CD8-positive, alpha-beta memory T cell (primary cell): ENCODE results near the gene BHLHA9. TPM values are rescaled to one million over a fixed set of nuclear protein-coding genes. Genes with fewer than 3 reads are reported as not detected.

Source experiments
- CTCF ChIA-PET: fragments of 350-600 bp; sonication (Branson Sonifier 250); formaldehyde crosslinking; loops from one replicate; lab custom pipeline; 2021; ENCODE audit warnings: antibody characterized with exemption; lab: Charles Lee
- POLR2A ChIA-PET: fragments of 350-600 bp; sonication (Branson Sonifier 250); formaldehyde crosslinking; loops from one replicate; lab custom pipeline; 2021; ENCODE audit warnings: antibody characterized with exemption; lab: Charles Lee
- DNase-seq, 5 donors: peaks; one replicate each; pipeline versions ENCODE4 v3.0.0 to v3.0.0-alpha.2; 2020 to 2022; ENCODE audit warnings: mixed read lengths in 1 of 5
- H3K27ac ChIP-seq: one replicate; pipeline ENCODE4 v1.7.0; 2013; ENCODE audit warnings: low read depth, mild to moderate bottlenecking, low read length, moderate library complexity
- H3K27me3 ChIP-seq: 2 replicates; pipeline ENCODE4 v1.7.0; 2013; ENCODE audit warnings: low read length, mild to moderate bottlenecking; ENCODE audit not compliant: insufficient read depth, poor library complexity, severe bottlenecking
- H3K36me3 ChIP-seq: 2 replicates; pipeline ENCODE4 v1.7.0; 2013; ENCODE audit warnings: mild to moderate bottlenecking, low read length, moderate library complexity; ENCODE audit not compliant: insufficient read depth
- H3K4me1 ChIP-seq: 2 replicates; pipeline ENCODE4 v1.7.0; 2013; ENCODE audit warnings: mild to moderate bottlenecking, low read length, moderate library complexity; ENCODE audit not compliant: insufficient read depth
- H3K4me3 ChIP-seq: 2 replicates; pipeline ENCODE4 v1.7.0; 2013; ENCODE audit warnings: mild to moderate bottlenecking, low read length
- H3K9me3 ChIP-seq: 2 replicates; pipeline ENCODE4 v1.7.0; 2013; ENCODE audit warnings: mild to moderate bottlenecking, low read length
- H3K27ac Mint-ChIP-seq, 8 donors: one replicate each; pipeline ENCODE4 v1.8.0; 2020 to 2021; ENCODE audit warnings: mixed read lengths in 8 of 8, mild to moderate bottlenecking in 6 of 8, inconsistent platforms in 3 of 8, moderate library complexity in 3 of 8
- H3K27me3 Mint-ChIP-seq, 2 donors: one replicate each; pipeline ENCODE4 v1.8.0; 2020 to 2021; ENCODE audit warnings: mixed read lengths in 2 of 2, mild to moderate bottlenecking in 1 of 2, moderate library complexity in 1 of 2
- H3K36me3 Mint-ChIP-seq, 3 donors: one replicate each; pipeline ENCODE4 v1.8.0; 2020 to 2021; ENCODE audit warnings: mixed read lengths in 3 of 3, inconsistent platforms in 1 of 3, mild to moderate bottlenecking in 1 of 3
- H3K4me1 Mint-ChIP-seq, 3 donors: one replicate each; pipeline ENCODE4 v1.8.0; 2020 to 2021; ENCODE audit warnings: mixed read lengths in 3 of 3, inconsistent platforms in 1 of 3, mild to moderate bottlenecking in 1 of 3
- H3K4me3 Mint-ChIP-seq, 7 donors: one replicate each; pipeline ENCODE4 v1.8.0; 2020 to 2021; ENCODE audit warnings: mixed read lengths in 7 of 7, mild to moderate bottlenecking in 6 of 7, moderate library complexity in 4 of 7, inconsistent platforms in 2 of 7
- H3K9me3 Mint-ChIP-seq, 5 donors: one replicate each; pipeline ENCODE4 v1.8.0; 2020 to 2022; ENCODE audit warnings: mixed read lengths in 5 of 5, mild to moderate bottlenecking in 3 of 5, moderate library complexity in 2 of 5, inconsistent platforms in 1 of 5
- polyA plus RNA-seq: library from polyadenylated mRNA; unstranded; fragments of 300-500 nt; fragmentation: Illumina TruSeq; gene quantifications from one replicate; pipeline ENCODE4 v1.2.3, GENCODE V29; 2021
- total RNA-seq, 2 experiments: library from RNA; stranded (reverse); gene quantifications; one replicate each; pipeline ENCODE4 v1.2.3, GENCODE V29; 2021

Gene BHLHA9
- total and polyA plus RNA-seq, 3 experiments from 2014 or later, result not detected

GRCh38 chr17:1272701-1273100 lies 2.5 kb downstream of the BHLHA9 start:
- H3K27ac Mint-ChIP-seq, result no peak overlapping the region
- peak overlapping the region in 1 of 7 donors; percentile 13 for H3K4me3 Mint-ChIP-seq
- ChIA-PET POLR2A (no interaction called here), CTCF (interaction anchor here (0.9 to 3.1 kb wide), 3 partner anchors 13 to 60 kb away, joined by 3 to 16 read pairs (median 3); no protein-coding TSS in a partner anchor)
- Histone ChIP-seq H3K27me3 (peaks cover 10% of the 10 kb centered on the region), H3K4me3 (no peak overlapping the region), H3K9me3 (no peaks in the 10 kb centered on the region), H3K27ac (no peak overlapping the region), H3K36me3 (no peaks in the 10 kb centered on the region), H3K4me1 (peaks cover 9% of the 10 kb centered on the region)
- H3K36me3 Mint-ChIP-seq, result peaks cover 0 to 2% (median 0%) of the 10 kb centered on the region in 3 donors
- no peak for DNase-seq
- H3K9me3 Mint-ChIP-seq, result no peaks in the 10 kb centered on the region
- peaks cover 6 to 19% (median 18%) of the 10 kb centered on the region in 3 donors for H3K4me1 Mint-ChIP-seq
- peaks cover 23 to 24% of the 10 kb centered on the region in 2 donors for H3K27me3 Mint-ChIP-seq

GRCh38 chr17:1273492-1274244 lies 3.4 kb downstream of the BHLHA9 start:
- H3K4me3 ChIP-seq, result no peak overlapping the region
- peaks cover 5 to 16% (median 15%) of the 10 kb centered on the region in 3 donors for H3K4me1 Mint-ChIP-seq
- H3K9me3 Mint-ChIP-seq, result no peaks in the 10 kb centered on the region
- H3K27me3 ChIP-seq, result peaks cover 10% of the 10 kb centered on the region
- H3K27ac Mint-ChIP-seq, result no peak overlapping the region
- H3K36me3 Mint-ChIP-seq, result no peaks in the 10 kb centered on the region
- H3K27ac ChIP-seq, result no peak overlapping the region
- DNase-seq, result no peak
- ChIA-PET POLR2A (no interaction called here), CTCF (interaction anchor here (0.9 to 3.1 kb wide), 3 partner anchors 14 to 59 kb away, joined by 3 to 16 read pairs (median 3); no protein-coding TSS in a partner anchor)
- peaks cover 9% of the 10 kb centered on the region for H3K4me1 ChIP-seq
- H3K27me3 Mint-ChIP-seq, result peaks cover 24 to 27% of the 10 kb centered on the region in 2 donors
- H3K9me3 ChIP-seq, result no peaks in the 10 kb centered on the region
- H3K4me3 Mint-ChIP-seq, result peak overlapping the region in 1 of 7 donors; percentile 5
- H3K36me3 ChIP-seq, result no peaks in the 10 kb centered on the region

GRCh38 chr17:1274245-1274608 lies 4.0 kb downstream of the BHLHA9 start:
- no peak for DNase-seq
- Mint-ChIP-seq H3K4me3 (no peak overlapping the region), H3K4me1 (peaks cover 5 to 11% (median 10%) of the 10 kb centered on the region in 3 donors), H3K27ac (no peak overlapping the region), H3K9me3 (no peaks in the 10 kb centered on the region), H3K27me3 (peaks cover 24% of the 10 kb centered on the region in 2 donors), H3K36me3 (no peaks in the 10 kb centered on the region)
- Histone ChIP-seq H3K4me3 (no peak overlapping the region), H3K27ac (no peak overlapping the region), H3K27me3 (peaks cover 10% of the 10 kb centered on the region), H3K36me3 (no peaks in the 10 kb centered on the region), H3K9me3 (no peaks in the 10 kb centered on the region), H3K4me1 (peaks cover 4% of the 10 kb centered on the region)
- CTCF ChIA-PET, result interaction anchor here (3.1 kb wide), 1 partner anchor 58 kb away, joined by 16 read pairs; no protein-coding TSS in a partner anchor
- POLR2A ChIA-PET, result no interaction called here

GRCh38 chr17:1275205-1275961 lies 5.1 kb downstream of the BHLHA9 start:
- ChIA-PET POLR2A (no interaction called here), CTCF (interaction anchor here (3.1 kb wide), 1 partner anchor 57 kb away, joined by 16 read pairs; no protein-coding TSS in a partner anchor)
- H3K36me3 Mint-ChIP-seq, result no peaks in the 10 kb centered on the region
- Histone ChIP-seq H3K9me3 (no peaks in the 10 kb centered on the region), H3K27me3 (peaks cover 10% of the 10 kb centered on the region), H3K4me1 (peaks cover 4% of the 10 kb centered on the region), H3K36me3 (no peaks in the 10 kb centered on the region), H3K27ac (no peak overlapping the region), H3K4me3 (no peak overlapping the region)
- peak overlapping the region in 1 of 8 donors; percentile 40 for H3K27ac Mint-ChIP-seq
- DNase-seq, result no peak
- H3K4me1 Mint-ChIP-seq, result peaks cover 5 to 10% (median 7%) of the 10 kb centered on the region in 3 donors
- H3K27me3 Mint-ChIP-seq, result peaks cover 15 to 20% of the 10 kb centered on the region in 2 donors
- no peaks in the 10 kb centered on the region for H3K9me3 Mint-ChIP-seq
- H3K4me3 Mint-ChIP-seq, result peak overlapping the region in 1 of 7 donors; percentile 1

GRCh38 chr17:1275962-1276736 lies 5.9 kb downstream of the BHLHA9 start:
- Mint-ChIP-seq H3K4me3 (peak overlapping the region in 6 of 7 donors; percentile 6 to 70 (median 36)), H3K27me3 (peaks cover 17 to 20% of the 10 kb centered on the region in 2 donors)
- POLR2A ChIA-PET, result interaction anchor here (0.6 kb wide), 1 partner anchor 185 kb away, joined by 4 read pairs; no protein-coding TSS in a partner anchor

GRCh38 chr17:1280652-1281051 lies 10.4 kb downstream of the BHLHA9 start:
- H3K36me3 ChIP-seq, result no peaks in the 10 kb centered on the region
- no peak overlapping the region for H3K4me3 Mint-ChIP-seq
- H3K27me3 ChIP-seq, result no peaks in the 10 kb centered on the region
- H3K4me1 Mint-ChIP-seq, result peaks cover 3 to 7% (median 7%) of the 10 kb centered on the region in 3 donors
- peak overlapping the region in 2 of 8 donors; percentile 23 to 67 for H3K27ac Mint-ChIP-seq
- no peak overlapping the region for H3K27ac ChIP-seq
- H3K9me3 ChIP-seq, result no peaks in the 10 kb centered on the region
- POLR2A ChIA-PET, result no interaction called here
- H3K4me1 ChIP-seq, result peaks cover 4% of the 10 kb centered on the region
- H3K9me3 Mint-ChIP-seq, result no peaks in the 10 kb centered on the region
- no peak for DNase-seq
- H3K36me3 Mint-ChIP-seq, result no peaks in the 10 kb centered on the region
- H3K4me3 ChIP-seq, result no peak overlapping the region
- H3K27me3 Mint-ChIP-seq, result peaks cover 3 to 8% of the 10 kb centered on the region in 2 donors
- CTCF ChIA-PET, result interaction anchor here (6.1 kb wide), 1 partner anchor 52 kb away, joined by 42 read pairs; no protein-coding TSS in a partner anchor

More at GRCh38 chr17:1275962-1276736, 5.9 kb downstream of the BHLHA9 start:
- H3K4me1 Mint-ChIP-seq, result peaks cover 5 to 10% (median 7%) of the 10 kb centered on the region in 3 donors
- Histone ChIP-seq H3K4me3 (no peak overlapping the region), H3K9me3 (no peaks in the 10 kb centered on the region), H3K4me1 (peaks cover 4% of the 10 kb centered on the region), H3K36me3 (no peaks in the 10 kb centered on the region), H3K27me3 (peaks cover 9% of the 10 kb centered on the region), H3K27ac (no peak overlapping the region)
- H3K27ac Mint-ChIP-seq, result peak overlapping the region in 3 of 8 donors; percentile 27 to 52 (median 47)
- H3K9me3 Mint-ChIP-seq, result no peaks in the 10 kb centered on the region
- peak; percentile 56 to 80 (median 69) for DNase-seq
- no peaks in the 10 kb centered on the region for H3K36me3 Mint-ChIP-seq
- CTCF ChIA-PET, result interaction anchor here (6.1 kb wide), 1 partner anchor 56 kb away, joined by 42 read pairs; no protein-coding TSS in a partner anchor

- no peaks in the 10 kb centered on the region for H3K27me3 ChIP-seq
- no peak overlapping the region for H3K4me3 ChIP-seq
- H3K4me3 Mint-ChIP-seq, result peak overlapping the region in 2 of 7 donors; percentile 13 to 17
- no peaks in the 10 kb centered on the region for H3K9me3 Mint-ChIP-seq
- H3K36me3 ChIP-seq, result no peaks in the 10 kb centered on the region
- H3K27me3 Mint-ChIP-seq, result peaks cover 0 to 1% of the 10 kb centered on the region in 2 donors
- no peaks in the 10 kb centered on the region for H3K9me3 ChIP-seq
- H3K27ac ChIP-seq, result no peak overlapping the region
- no peak for DNase-seq
- H3K27ac Mint-ChIP-seq, result peak overlapping the region in 3 of 8 donors; percentile 7 to 61 (median 54)
- ChIA-PET CTCF (interaction anchor here (0.9 kb wide), 1 partner anchor 8 kb away, joined by 3 read pairs; no protein-coding TSS in a partner anchor), POLR2A (no interaction called here)
- H3K4me1 Mint-ChIP-seq, result peaks cover 5 to 26% (median 13%) of the 10 kb centered on the region in 3 donors
- no peaks in the 10 kb centered on the region for H3K4me1 ChIP-seq
- H3K36me3 Mint-ChIP-seq, result no peaks in the 10 kb centered on the region
Observed at GRCh38 chr17:1286379-1287106, 16.3 kb downstream of the BHLHA9 start.
